Activated CD8-positive, alpha-beta memory T cell treated with anti-CD3 and anti-CD28 coated beads for 1 hour (primary cell): Measurements from ENCODE around the gene EPS8.

Source experiments
- DNase-seq, 2 donors: peaks; one replicate each; pipeline ENCODE4 v3.0.0-alpha.2; 2020; ENCODE audit warnings: low read depth in 1 of 2; ENCODE audit errors: extremely low read depth in 1 of 2

Gene EPS8

DNA sequence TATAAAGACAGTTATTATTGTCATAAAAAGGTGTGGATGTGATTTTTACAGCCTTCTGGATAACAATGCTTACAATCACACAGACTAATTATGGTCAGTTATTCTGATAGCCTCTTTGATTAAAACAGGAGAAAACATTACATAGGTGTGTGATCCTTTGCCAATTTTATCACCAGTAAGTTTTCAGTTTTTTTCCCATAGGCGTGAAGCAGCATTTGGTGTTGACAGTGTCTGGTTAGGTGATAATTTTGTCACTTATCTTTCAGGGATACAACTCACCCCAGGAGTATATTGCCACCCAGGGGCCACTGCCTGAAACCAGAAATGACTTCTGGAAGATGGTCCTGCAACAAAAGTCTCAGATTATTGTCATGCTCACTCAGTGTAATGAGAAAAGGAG, 208.8 kb downstream of the EPS8 start:
- no peak for DNase-seq

DNA sequence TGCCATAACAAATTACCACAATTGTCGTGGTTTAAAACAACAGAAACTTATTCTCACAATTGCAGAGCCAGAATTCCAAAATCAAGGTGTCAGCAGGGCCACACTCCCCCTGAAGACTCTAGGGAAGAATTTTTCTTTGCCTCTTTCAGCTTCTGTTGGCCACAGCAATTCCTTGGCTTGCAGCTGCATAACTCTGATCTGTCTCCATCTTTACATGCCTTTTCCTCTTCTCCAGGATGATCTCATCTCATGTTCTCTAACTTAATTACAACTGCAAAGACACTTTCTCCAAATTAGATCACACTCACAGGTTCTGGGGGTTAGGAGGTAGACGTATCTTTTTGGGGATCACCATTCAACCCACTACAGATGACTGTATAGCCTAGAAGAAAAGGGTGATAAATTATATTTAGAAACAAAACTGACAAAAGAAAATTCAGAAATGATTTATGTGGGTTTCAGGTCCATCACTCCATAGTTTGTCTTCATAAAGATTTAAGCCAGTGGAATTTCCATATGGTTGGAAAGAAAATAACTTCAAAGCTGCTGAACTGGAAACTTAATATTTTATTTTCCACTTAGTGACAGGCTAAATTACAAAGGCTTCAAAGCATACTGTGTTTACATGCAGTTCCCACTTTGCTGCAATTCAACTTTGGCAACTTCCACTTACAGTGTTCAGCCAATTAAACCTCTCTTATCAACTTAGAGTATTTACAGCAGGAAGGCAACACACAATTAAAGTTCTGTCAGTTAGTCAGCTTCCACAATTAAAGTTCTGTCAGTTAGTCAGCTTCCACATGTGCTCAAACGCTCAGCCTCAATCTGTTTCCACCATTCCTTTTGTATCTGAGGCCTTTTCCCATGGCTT, 213.3 kb downstream of the EPS8 start:
- no peak for DNase-seq

DNA sequence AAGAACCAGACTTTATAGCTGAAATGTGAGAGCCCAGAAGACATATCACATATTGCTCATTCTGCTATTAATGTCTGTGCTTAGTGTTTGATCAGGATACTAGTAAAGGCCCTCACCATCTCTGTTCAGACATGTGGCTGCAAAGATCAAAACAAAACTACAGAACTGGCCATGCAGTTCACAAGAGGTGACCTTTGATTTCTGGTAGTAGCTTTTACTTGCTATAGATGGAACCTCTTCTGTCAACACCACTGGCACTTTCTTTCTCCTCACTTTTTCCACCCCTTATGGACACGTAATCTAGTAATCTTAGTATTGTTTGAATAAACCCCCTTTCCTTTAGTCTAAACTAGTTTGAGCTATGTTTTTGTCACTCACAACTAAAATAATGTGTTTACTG, 214.8 kb downstream of the EPS8 start:
- DNase-seq = no peak
